Spleen (tissue), 7 donors: Measurements from ENCODE around the gene GZMA.

ENCODE experiments used
- CTCF ChIP-seq, 11 experiments: fragments of 200-600 bp in 7 of 11; fragments of 450-650 bp in 4 of 11; sonication (generic) in 4 of 11; IDR thresholded peaks in 8 of 11; conservative IDR thresholded peaks in 3 of 11; 1 replicate in 7 of 11; 2 replicates in 4 of 11; pipeline versions ENCODE4 v1.4.0 to v1.8.0; 2016 to 2021; ENCODE audit warnings: antibody characterized with exemption in 11 of 11, inconsistent platforms in 4 of 11, mild to moderate bottlenecking in 1 of 11
- POLR2A ChIP-seq, 3 donors: fragments of 450-650 bp; IDR thresholded peaks; one replicate each; pipeline ENCODE4 v1.5.1; 2017; ENCODE audit warnings: antibody characterized with exemption in 3 of 3, mild to moderate bottlenecking in 1 of 3
- POLR2AphosphoS5 ChIP-seq, 3 donors: sonication (generic); formaldehyde crosslinking; IDR thresholded peaks; one replicate each; pipeline ENCODE4 v1.5.1; 2017; ENCODE audit warnings: antibody characterized with exemption in 3 of 3
- donor health status: DM: no; HTN: no; CAD: no; lungs with moderate emphysema.
- donor health status: DM: no; HTN: no; CAD: no.
- donor health status: DM: no; HTN: no; CAD: no.

- TF ChIP-seq POLR2A (IDR thresholded peaks at IDR 0.05) (no peak), CTCF (IDR thresholded peaks at IDR 0.05 in 8 of 11, conservative IDR thresholded peaks at IDR 0.05 in 3 of 11) (no peak), POLR2AphosphoS5 (IDR thresholded peaks at IDR 0.05) (no peak)
Observed at GRCh38 chr5:55141945-55142690, 39.7 kb downstream of the GZMA start.
